Ascending aorta (tissue), 2 donors: Measurements from ENCODE around the gene NUFIP2. TPM values are rescaled to one million over a fixed set of nuclear protein-coding genes. Genes with fewer than 3 reads are reported as not detected.

ENCODE experiments used
- DNase-seq, 2 donors: peaks; one replicate each; pipeline ENCODE4 v3.0.0-alpha.2; 2019; ENCODE audit warnings: low spot score in 2 of 2
- H3K27ac ChIP-seq, 2 donors: fragments of 200-600 bp; sonication (generic); one replicate each; pipeline ENCODE4 v1.5.1; 2016 to 2017; ENCODE audit warnings: mild to moderate bottlenecking in 1 of 2
- H3K27me3 ChIP-seq: fragments of 200-600 bp; sonication (generic); one replicate; pipeline ENCODE4 v1.5.1; 2017
- H3K36me3 ChIP-seq, 2 donors: fragments of 200-600 bp; sonication (generic); one replicate each; pipeline ENCODE4 v1.5.1; 2016
- H3K4me1 ChIP-seq, 2 donors: fragments of 200-600 bp; sonication (generic); one replicate each; pipeline ENCODE4 v1.5.1; 2016 to 2017; ENCODE audit warnings: mild to moderate bottlenecking in 1 of 2
- H3K4me3 ChIP-seq, 2 donors: fragments of 200-600 bp; sonication (generic); one replicate each; pipeline ENCODE4 v1.5.1; 2016 to 2017; ENCODE audit warnings: mild to moderate bottlenecking in 1 of 2
- H3K9me3 ChIP-seq, 2 donors: fragments of 200-600 bp; sonication (generic); one replicate each; pipeline ENCODE4 v1.5.1; 2016
- CTCF ChIP-seq, 3 experiments: fragments of 200-600 bp in 2 of 3; fragments of 450-650 bp in 1 of 3; sonication (generic) in 2 of 3; IDR thresholded peaks; one replicate each; pipeline ENCODE4 v1.5.1; 2016 to 2019; ENCODE audit warnings: antibody characterized with exemption in 3 of 3, mild to moderate bottlenecking in 1 of 3, moderate library complexity in 1 of 3
- intact Hi-C: fragments of 100-400 bp; cut with DNase I; formaldehyde crosslinking; loops from one replicate; pipeline ENCODE4 v1.15.1; 2023
- total RNA-seq: library from RNA; depleted of rRNA; stranded (reverse); fragments of >200 nt; gene quantifications from one replicate; pipeline ENCODE4 v1.1.0, GENCODE V29; 2016

NUFIP2 gene
- total RNA-seq, 1 donor from 2014 or later: 11.0 TPM

- H3K4me3 ChIP-seq: no peak overlapping the region
- intact Hi-C loops: loop anchor here (2.0 kb wide), 1 partner anchor 37 kb away; no protein-coding TSS in a partner anchor
Measured at GRCh38 chr17:29255926-29256522, 37.9 kb downstream of the NUFIP2 start.

DNA sequence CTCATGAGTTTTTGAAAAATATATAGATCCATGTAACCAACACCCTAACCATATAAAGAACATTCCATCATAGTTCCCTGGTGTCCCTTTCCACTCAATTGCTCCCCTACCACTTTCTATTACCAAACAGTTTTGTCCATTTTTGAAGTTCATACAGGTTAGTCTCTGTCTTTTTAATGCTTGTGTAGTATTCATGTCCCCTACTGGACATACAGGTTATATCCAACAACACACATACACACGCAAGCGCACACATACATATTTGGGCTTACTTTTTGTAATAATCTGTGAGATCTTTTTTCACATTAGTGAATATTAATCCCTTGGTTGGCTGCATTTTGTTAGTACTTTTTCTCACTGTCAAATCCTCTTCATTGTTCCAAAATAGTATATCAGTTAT lies 40.9 kb downstream of the NUFIP2 start:
- Histone ChIP-seq H3K9me3 (no peaks in the 10 kb centered on the region), H3K4me1 (peaks cover 11 to 46% of the 10 kb centered on the region in 2 donors), H3K27ac (peak overlapping the region in 1 of 2 donors; percentile 52), H3K36me3 (no peaks in the 10 kb centered on the region), H3K4me3 (no peak overlapping the region), H3K27me3 (no peaks in the 10 kb centered on the region)
- DNase-seq: no peak
- intact Hi-C loops: no loop called here
- TF ChIP-seq CTCF (IDR thresholded peaks at IDR 0.05): no peak

More at GRCh38 chr17:29255926-29256522, 37.9 kb downstream of the NUFIP2 start:
- Histone ChIP-seq H3K4me1 (peaks cover 16 to 53% of the 10 kb centered on the region in 2 donors), H3K36me3 (peaks cover 3 to 16% of the 10 kb centered on the region in 2 donors), H3K9me3 (no peaks in the 10 kb centered on the region), H3K27me3 (no peaks in the 10 kb centered on the region), H3K27ac (peak overlapping the region; percentile 17 to 38)
- TF ChIP-seq CTCF (IDR thresholded peaks at IDR 0.05): no peak
- DNase-seq: no peak

GRCh38 chr17:29252101-29252791 lies 41.7 kb downstream of the NUFIP2 start:
- DNase-seq: no peak
- no peak overlapping the region for H3K4me3 ChIP-seq
- no peaks in the 10 kb centered on the region for H3K9me3 ChIP-seq
- H3K27ac ChIP-seq: peak overlapping the region; percentile 52
- no peaks in the 10 kb centered on the region for H3K36me3 ChIP-seq
- peak; percentile 19 to 51 (median 34) for TF ChIP-seq CTCF (IDR thresholded peaks at IDR 0.05)
- peaks cover 8 to 38% of the 10 kb centered on the region in 2 donors for H3K4me1 ChIP-seq
- H3K27me3 ChIP-seq: no peaks in the 10 kb centered on the region
- intact Hi-C loops: no loop called here

DNA sequence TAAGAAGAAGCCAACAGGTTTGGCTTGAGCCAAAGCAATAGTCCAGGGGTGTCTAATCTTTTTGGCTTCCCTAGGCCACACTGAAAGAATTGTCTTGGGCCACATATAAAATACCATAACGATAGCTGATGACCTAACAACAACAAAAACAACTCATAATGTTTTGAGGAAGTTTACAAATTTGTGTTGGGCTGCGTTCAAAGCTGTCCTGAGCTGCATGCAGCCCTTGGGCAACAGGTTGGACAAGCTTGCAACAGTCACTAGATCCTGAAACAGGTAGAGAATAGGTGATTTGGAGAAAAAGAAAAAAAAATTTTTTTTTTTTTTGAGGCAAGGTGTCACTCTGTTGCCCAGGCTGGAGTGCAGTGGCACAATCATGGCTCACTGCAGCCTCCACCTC lies 42.8 kb downstream of the NUFIP2 start:
- Histone ChIP-seq H3K27me3 (no peaks in the 10 kb centered on the region), H3K27ac (peak overlapping the region; percentile 52), H3K4me1 (peaks cover 2 to 28% of the 10 kb centered on the region in 2 donors), H3K9me3 (no peaks in the 10 kb centered on the region), H3K4me3 (no peak overlapping the region), H3K36me3 (no peaks in the 10 kb centered on the region)
- intact Hi-C loops: no loop called here
- DNase-seq: no peak
- no peak for TF ChIP-seq CTCF (IDR thresholded peaks at IDR 0.05)

DNA sequence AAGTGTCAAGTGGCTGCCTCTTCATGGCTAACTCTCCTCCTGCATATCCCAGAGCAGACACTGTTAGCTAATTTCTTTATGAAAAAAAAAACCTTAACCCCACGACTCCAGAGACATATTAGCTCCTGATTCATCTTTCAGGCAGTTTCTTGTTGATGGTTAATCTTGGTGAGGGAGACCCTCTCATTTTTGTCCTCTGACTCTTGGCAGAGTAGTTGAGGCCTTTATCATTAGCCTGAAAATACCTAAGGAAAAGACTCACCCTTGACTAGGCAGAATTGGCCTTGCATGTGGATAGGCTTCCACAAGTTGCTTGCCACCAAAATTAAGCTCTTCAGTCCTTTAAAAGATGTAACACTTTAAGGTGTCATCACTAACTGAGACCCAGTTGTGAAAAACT lies 43.3 kb downstream of the NUFIP2 start:
- intact Hi-C loops: no loop called here
- DNase-seq: no peak
- Histone ChIP-seq H3K27ac (peak overlapping the region in 1 of 2 donors; percentile 52), H3K27me3 (no peaks in the 10 kb centered on the region), H3K36me3 (no peaks in the 10 kb centered on the region), H3K4me3 (no peak overlapping the region), H3K9me3 (no peaks in the 10 kb centered on the region), H3K4me1 (peaks cover 0 to 22% of the 10 kb centered on the region in 2 donors)
- TF ChIP-seq CTCF (IDR thresholded peaks at IDR 0.05): no peak
